RCC 7860 (cell line): ENCODE measurements around the gene EAPP.
"Not testable (repeated sequence)": the region's sequence is repeated elsewhere in the genome, so short reads cannot be mapped to it uniquely, and the experiment has no call there.

Source experiments
- DNase-seq: peaks from one replicate; pipeline ENCODE4 v3.0.0-alpha.2; 2015; ENCODE audit warnings: low spot score
- FAIRE-seq: peaks from 2 replicates; lab custom pipeline; 2012; peaks lifted over from hg19 to GRCh38; lab: Jason Lieb, UNC

The EAPP gene

DNA sequence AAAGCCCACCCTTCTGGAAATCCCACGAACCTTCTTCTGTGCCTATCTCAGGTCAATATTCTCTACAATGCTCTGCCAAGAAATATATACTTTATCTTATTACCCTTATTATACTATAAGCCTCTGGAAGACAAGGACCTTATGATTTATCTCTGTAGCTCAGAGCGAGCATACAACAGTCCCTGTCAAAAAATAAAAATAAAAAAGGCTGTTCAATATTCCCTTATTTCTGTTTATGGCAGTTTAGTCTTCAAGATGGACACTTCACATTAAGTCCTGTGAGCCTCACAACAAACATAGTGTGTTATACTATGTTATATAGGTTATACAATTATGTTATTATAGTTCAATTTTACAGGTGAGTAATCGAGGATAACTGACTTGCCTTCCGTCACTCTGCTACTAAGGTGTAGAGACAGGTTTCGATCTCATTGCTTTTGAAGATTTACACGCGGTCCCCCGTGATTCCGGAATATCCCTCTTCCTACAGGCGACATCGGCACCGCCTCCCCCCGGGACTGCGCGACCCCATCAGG, 562 bp downstream of the EAPP start:
- no peak for FAIRE-seq
- DNase-seq = no peak

DNA sequence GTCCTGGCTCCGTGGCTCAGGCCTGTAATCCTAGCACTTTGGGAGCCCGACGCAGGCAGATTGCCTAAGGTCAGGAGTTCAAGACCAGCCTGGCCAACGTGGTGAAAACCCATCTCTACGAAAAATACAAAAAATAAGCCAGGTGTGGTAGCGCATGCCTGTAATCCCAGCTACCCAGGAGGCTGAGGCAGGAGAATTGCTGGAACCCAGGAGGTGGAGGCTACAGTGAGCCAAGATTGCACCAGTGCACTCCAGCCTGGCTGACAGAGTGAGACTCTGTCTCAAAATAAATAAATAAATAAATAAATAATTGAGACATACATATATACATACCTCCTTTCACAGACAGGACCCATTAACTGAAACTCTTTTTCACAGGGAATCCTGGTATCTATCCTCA, 1.4 kb downstream of the EAPP start:
- not testable (repeated sequence) for FAIRE-seq

DNA sequence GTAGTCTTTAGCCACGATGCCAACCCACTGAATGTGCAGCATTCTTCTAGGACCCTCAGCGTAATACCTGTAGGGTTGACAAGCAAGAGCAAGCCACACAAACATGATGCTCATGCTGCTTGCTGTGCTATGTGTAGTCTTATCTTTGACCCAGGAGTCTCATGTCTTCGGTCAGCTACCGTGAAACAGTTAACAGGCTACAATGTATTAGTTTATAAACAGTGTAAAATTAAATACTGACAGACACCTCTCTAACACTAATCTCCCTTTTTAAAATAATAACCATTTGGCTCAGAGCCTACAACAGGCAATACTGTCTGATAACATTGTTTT, 1.9 kb downstream of the EAPP start:
- FAIRE-seq = no peak
- no peak for DNase-seq

More for the DNA sequence above, 1.4 kb downstream of the EAPP start:
- not testable (repeated sequence) for DNase-seq

- DNase-seq = peak; percentile 44
- FAIRE-seq = no peak
These were observed 2.4 kb downstream of the EAPP start for GRCh38 chr14:34536951-34537676.

GRCh38 chr14:34527591-34527990, 11.9 kb downstream of the EAPP start:
- no peak for DNase-seq
- FAIRE-seq = no peak

- not testable (repeated sequence) for FAIRE-seq, DNase-seq
These were observed 15.3 kb downstream of the EAPP start for GRCh38 chr14:34524216-34524615.

- no peak for FAIRE-seq
These were observed 17.0 kb downstream of the EAPP start for GRCh38 chr14:34522496-34522895.

GRCh38 chr14:34521071-34521470, 18.4 kb downstream of the EAPP start:
- DNase-seq, FAIRE-seq: not testable (repeated sequence)

More at GRCh38 chr14:34522496-34522895, 17.0 kb downstream of the EAPP start:
- no peak for DNase-seq

DNA sequence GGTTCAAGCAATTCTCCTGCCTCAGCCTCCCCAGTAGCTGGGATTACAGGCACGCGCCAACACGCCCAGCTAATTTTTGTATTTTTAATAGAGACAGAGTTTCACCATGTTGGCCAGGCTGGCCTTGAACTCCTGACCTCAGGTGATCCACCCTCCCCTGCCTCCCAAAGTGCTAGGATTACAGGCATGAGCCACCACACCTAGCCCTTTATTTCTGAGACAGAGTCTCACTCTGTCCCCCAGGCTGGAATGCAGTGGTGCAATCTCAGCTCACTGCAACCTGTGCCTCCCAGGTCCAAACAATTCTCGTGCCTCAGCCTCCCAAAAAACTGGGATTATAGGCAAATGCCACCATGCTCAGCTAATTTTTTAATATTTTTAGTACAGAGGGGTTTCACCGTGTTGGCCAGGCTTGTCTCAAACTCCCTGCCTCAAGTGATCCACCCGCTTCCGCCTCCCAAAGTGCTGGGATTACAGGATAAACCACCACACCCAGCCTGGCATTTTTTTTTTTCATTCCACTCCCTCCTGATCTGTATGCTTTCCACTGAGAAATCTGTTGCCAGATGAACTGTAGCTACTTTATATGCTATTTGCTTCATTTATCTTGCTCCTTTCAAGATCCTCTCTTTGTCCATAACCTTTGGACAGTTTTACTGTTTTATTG, 19.1 kb downstream of the EAPP start:
- not testable (repeated sequence) for DNase-seq, FAIRE-seq

DNA sequence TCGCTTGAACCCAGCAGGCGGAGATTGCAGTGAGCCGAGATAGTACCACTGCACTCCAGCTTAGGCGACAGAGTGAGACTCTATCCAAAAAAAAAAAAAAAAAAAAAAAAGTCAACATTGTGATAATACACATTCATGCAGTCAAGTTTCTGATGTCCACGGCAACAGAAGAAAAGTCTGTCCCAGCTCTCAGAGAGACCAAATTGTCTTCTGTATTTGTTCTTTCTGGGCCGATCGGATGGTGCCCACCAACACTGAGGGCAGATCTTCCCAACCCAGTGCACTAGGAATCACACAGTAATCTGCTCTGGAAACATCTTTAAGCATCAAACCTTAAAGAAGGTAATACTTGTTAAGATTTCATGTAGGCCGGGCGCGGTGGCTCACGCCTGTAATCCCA, 31.6 kb downstream of the EAPP start:
- DNase-seq = no peak
- no peak for FAIRE-seq

- DNase-seq (no peak), FAIRE-seq (no peak)
These were observed 32.0 kb downstream of the EAPP start for GRCh38 chr14:34507459-34507858.

DNA sequence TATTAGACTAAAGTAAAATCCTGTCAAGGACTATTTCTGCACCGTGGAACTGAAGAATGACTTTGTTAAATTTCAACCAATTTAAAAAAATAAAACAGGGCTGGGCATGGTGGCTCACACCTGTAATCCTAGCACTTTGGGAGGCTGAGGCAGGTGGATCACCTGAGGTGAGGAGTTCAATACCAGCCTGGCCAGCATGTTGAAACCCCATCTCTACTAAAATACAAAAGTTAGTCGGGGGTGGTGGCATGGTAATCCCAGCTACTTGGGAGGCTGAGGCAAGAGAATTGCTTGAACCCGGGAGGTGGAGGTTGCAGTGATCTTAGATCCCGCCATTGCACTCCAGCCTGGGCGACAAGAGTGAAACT, 34.4 kb downstream of the EAPP start:
- not testable (repeated sequence) for DNase-seq, FAIRE-seq

DNA sequence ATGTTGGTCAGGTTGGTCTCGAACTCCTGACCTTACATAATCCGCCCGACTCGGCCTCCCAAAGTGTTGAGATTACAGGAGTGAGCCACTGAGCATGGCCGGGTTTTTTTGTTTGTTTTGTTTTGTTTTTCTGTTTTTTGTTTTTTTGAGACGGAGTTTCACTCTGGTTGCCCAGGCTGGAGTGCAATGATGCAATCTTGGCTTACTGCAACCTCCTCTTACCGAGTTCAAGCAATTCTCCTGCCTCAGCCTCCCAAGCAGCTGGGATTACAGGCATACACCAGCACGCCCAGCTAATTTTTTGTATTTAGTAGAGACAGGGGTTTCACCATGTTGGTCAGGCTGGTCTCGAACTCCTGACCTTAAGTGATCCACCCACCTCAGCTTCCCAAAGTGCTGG, 35.5 kb downstream of the EAPP start:
- not testable (repeated sequence) for DNase-seq, FAIRE-seq

DNA sequence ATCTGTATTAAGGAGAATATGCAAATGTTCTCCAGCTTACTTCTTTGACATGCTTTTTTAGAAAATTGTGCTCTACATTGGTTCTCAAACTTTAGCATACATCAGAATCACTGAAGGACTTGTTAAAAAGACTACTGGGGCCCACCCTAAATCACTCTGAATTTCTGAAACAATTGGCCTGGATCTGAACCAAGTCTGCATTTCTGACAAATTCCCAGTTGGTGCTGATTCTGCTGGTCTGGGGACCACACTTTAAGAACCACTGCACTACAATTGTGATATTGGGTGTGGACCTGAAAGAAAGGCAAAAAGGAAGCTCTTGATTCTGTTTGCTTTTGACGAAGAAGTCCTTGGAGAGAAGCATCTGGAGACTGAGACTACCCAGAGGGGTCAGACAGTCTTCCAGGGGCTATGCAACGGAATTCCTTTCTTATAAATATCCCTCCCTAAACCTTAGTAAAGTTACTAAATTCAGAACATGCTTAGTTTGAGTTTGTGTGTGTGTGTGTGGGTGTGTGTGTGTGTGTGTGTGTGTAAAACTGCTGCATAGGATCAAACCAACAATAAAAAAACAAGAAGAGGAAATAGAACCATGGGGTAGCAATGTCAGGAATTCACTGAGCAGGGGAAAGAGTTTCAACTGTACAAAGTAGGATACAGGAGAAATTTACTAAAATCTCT, 36.8 kb downstream of the EAPP start:
- DNase-seq (no peak), FAIRE-seq (no peak)

GRCh38 chr14:34502001-34502400, 37.5 kb downstream of the EAPP start:
- no peak for FAIRE-seq
- DNase-seq = no peak

DNA sequence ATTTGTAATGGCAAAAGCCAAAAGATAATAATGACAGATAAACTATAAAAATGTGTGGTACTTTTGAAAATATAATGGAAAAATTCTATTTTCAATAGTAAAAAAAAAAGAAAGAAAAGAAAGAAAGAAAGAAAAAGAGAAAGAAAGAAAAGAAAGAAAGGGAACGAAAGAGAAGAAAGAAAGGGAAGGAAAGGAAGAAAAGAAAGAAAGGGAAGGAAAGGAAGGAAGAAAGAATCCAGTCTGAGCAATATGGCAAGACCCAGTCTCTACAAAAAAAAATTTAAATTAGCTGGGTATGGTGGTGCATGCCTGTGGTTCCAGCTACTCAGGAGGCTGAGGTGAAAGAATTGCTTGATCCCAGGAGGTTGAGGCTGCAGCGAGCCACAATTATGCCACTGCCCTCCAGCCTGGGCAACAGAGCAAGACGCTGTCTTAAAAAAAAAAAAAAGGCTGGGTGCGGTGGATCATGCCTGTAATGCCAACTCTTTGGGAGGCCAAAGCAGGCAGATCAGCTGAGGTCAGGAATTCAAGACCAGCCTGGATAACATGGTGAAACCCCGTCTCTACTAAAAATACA, 38.4 kb downstream of the EAPP start:
- peak; percentile 8 for DNase-seq
- FAIRE-seq = no peak

- no peak for DNase-seq
- FAIRE-seq = no peak
These were observed 40.7 kb downstream of the EAPP start for GRCh38 chr14:34498684-34499412.

DNA sequence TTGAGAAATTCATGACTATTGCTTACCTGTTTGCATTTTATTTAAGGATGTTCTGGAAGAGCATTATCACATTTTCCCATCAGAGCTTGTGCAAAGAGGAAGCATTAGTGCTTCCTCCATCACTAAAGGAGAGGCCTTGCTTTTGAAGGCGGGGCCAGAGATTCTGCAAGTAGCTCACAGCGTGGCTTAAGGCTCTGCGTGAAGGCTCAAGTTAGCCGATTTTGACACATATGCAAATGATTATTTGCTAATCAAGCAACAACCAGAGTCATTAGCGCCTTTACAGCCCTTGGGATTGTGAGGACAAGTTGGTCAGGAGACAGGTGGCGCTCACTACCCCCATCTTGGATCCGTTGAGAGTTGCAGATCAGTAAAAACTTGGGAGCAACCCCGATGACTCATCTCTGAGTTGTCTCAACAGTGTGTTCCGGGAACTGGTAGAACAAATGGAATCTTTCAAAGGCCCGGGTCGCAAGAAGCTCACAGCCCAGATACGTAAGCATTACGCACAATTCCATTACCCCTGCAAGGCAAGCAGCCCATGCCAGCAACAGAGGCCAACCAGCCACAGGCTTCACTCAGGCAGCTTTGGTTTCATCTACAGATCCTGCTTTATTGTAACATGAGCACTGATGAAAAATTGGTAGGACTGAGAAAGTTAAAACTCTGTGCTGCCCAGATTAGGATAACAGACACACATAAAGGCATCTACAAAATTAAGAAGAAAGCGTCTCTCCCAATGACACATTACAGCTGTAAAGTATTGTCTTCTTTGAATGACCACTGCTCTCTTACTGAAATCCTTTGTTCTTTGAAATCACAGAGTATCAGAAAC, 42.6 kb downstream of the EAPP start:
- no peak for FAIRE-seq
- DNase-seq = peak; percentile 61

DNA sequence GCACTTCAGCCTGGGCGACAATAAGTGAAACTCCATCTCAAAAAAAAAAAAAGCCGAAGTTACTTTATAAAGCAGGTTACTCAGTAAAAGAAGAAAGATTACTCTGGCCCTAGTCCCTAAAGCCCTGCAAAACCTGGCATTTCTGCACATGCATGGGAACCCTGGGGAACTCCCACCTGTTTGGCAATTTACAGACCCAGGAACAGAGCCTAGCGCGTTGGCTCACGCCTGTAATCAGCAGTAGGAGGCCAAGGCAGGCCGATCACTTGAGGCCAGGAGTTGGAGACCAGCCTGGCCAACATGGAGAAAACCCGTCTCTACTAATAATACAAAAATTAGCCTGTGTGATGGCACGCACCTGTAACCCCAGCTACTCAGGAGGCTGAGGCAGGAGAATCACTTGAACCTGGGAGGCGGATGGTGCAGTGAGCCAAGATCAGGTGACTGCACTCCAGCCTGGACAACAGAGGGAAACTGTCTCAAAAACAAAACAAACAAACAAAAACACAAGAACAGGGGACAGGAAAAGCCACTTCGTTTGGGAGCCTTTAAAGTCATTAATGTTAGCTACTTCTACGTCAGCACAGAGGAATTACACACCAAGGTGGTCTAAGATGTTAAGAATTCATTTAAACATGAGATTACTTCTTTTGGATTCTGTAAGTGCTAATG, 43.4 kb downstream of the EAPP start:
- DNase-seq (no peak), FAIRE-seq (no peak)
